ENCODE results near the gene L3MBTL1. TPM values are rescaled to one million over a fixed set of nuclear protein-coding genes. Genes with fewer than 3 reads are reported as not detected.

Gene L3MBTL1
- total and polyA plus RNA-seq, 2 donors (not counting 3 experiments of a cell fraction or from before 2014, with no cell fraction given): 5.2 to 8.2 TPM

GRCh38 chr20:43460172-43460829 lies 47.2 kb upstream of the L3MBTL1 start:
- CTCF ChIA-PET: no interaction called here

More at GRCh38 chr20:43460172-43460829, 47.2 kb upstream of the L3MBTL1 start:
- intact Hi-C loops (cut with micrococcal nuclease): no loop called here
- FAIRE-seq (peak; percentile 33), DNase-seq (ENCODE audit: low read depth, low spot score) (peak; percentile 56)
- TF ChIP-seq JUN (IDR thresholded peaks at IDR 0.05; ENCODE audit: borderline replicate concordance, insufficient read depth, insufficient read length, low read depth) (no peak), EZH2 (IDR thresholded peaks at IDR 0.05; ENCODE audit: borderline replicate concordance, low read depth, low read length, severe bottlenecking) (no peak), POLR2A (IDR thresholded peaks at IDR 0.05; ENCODE audit: low read depth, low read length) (no peak), POLR2AphosphoS5 (IDR thresholded peaks at IDR 0.05; ENCODE audit: insufficient read depth, low read depth, low read length) (no peak), MAX (IDR thresholded peaks at IDR 0.05; ENCODE audit: insufficient read depth, insufficient read length) (no peak), FOS (IDR thresholded peaks at IDR 0.05; ENCODE audit: borderline replicate concordance, insufficient read depth, low read length) (no peak), MYC (IDR thresholded peaks at IDR 0.05; ENCODE audit: low read depth, low read length) (no peak), GATA2 (IDR thresholded peaks at IDR 0.05; ENCODE audit: insufficient read depth, insufficient read length, low read depth, low read length) (no peak)
- TF ChIP-seq, protein P1, sequence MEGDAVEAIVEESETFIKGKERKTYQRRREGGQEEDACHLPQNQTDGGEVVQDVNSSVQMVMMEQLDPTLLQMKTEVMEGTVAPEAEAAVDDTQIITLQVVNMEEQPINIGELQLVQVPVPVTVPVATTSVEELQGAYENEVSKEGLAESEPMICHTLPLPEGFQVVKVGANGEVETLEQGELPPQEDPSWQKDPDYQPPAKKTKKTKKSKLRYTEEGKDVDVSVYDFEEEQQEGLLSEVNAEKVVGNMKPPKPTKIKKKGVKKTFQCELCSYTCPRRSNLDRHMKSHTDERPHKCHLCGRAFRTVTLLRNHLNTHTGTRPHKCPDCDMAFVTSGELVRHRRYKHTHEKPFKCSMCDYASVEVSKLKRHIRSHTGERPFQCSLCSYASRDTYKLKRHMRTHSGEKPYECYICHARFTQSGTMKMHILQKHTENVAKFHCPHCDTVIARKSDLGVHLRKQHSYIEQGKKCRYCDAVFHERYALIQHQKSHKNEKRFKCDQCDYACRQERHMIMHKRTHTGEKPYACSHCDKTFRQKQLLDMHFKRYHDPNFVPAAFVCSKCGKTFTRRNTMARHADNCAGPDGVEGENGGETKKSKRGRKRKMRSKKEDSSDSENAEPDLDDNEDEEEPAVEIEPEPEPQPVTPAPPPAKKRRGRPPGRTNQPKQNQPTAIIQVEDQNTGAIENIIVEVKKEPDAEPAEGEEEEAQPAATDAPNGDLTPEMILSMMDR (IDR thresholded peaks at IDR 0.05; ENCODE audit: extremely low read depth in 1 of 2, insufficient read depth in 1 of 2, low read depth in 1 of 2, low read length in 2 of 2): no peak
- POLR2A ChIA-PET: no interaction called here
- dilution Hi-C loops (cut with MboI; ENCODE audit: extremely low pct_ligation_motif_present, low sequenced_read_pairs): no loop called here
- H3K9me1 ChIP-seq (replicated peaks; ENCODE audit: control insufficient read depth, extremely low read depth, insufficient read depth, low read length): no peaks in the 10 kb centered on the region
- no peak overlapping the region for H3K9ac ChIP-seq (replicated peaks; ENCODE audit: extremely low read depth, insufficient read depth, low read length)
- peaks cover 29% of the 10 kb centered on the region for H4K20me1 ChIP-seq (replicated peaks; ENCODE audit: control insufficient read depth, extremely low read depth, insufficient read depth, low read length)
- H3K9me3 ChIP-seq (replicated peaks; ENCODE audit: control insufficient read depth, insufficient read depth, low read length): no peaks in the 10 kb centered on the region
- H2AFZ ChIP-seq (ENCODE audit: low read depth, low read length): no peak overlapping the region
- H3K36me3 ChIP-seq (ENCODE audit: control insufficient read depth in 2 of 2, extremely low read depth in 1 of 2, insufficient read depth in 2 of 2, low read length in 2 of 2): peaks cover 23 to 51% of the 10 kb centered on the region in 2 experiments
- H3K27ac ChIP-seq (ENCODE audit: insufficient read depth, low read depth, low read length): no peak overlapping the region
- peaks cover 43% of the 10 kb centered on the region for H3K79me2 ChIP-seq (ENCODE audit: control insufficient read depth, insufficient read depth, low read length)
- no peak overlapping the region for H3K4me3 ChIP-seq (replicated peaks in 1 of 3; ENCODE audit: insufficient read depth in 1 of 3, low read depth in 1 of 3, low read length in 3 of 3)
- peaks cover 0 to 3% of the 10 kb centered on the region in 2 experiments for H3K27me3 ChIP-seq (ENCODE audit: control insufficient read depth in 2 of 2, insufficient read depth in 2 of 2, low read length in 2 of 2)
- H3K4me2 ChIP-seq (ENCODE audit: insufficient read depth, low read length): peak overlapping the region; percentile 75
- no TSS peak for BruUV-seq (replicated peaks)
- H3K4me1 ChIP-seq (ENCODE audit: control insufficient read depth, extremely low read depth, insufficient read depth, low read length): peaks cover 16% of the 10 kb centered on the region
